Liver (tissue), 9 donors: ENCODE results near the gene FNIP1. TPM values are rescaled to one million over a fixed set of nuclear protein-coding genes. Genes with fewer than 3 reads are reported as not detected.

Source experiments
- DNase-seq: peaks from one replicate; pipeline ENCODE4 v3.0.0-alpha.2; 2017; ENCODE audit warnings: low spot score
- H3K27ac ChIP-seq, 2 donors: one replicate each; pipeline ENCODE4 v1.7.0; 2013; ENCODE audit warnings: inconsistent platforms in 2 of 2, low read length in 2 of 2, control low read depth in 1 of 2, low read depth in 1 of 2, mild to moderate bottlenecking in 1 of 2
- H3K27me3 ChIP-seq, 4 donors: one replicate each; pipeline versions ENCODE4 v1.6.1 to v1.7.0; 2013; ENCODE audit warnings: low read length in 3 of 4, inconsistent platforms in 1 of 4, mild to moderate bottlenecking in 1 of 4, moderate library complexity in 1 of 4; ENCODE audit not compliant: control insufficient read depth in 4 of 4, insufficient read depth in 4 of 4
- H3K36me3 ChIP-seq, 4 donors: one replicate each; pipeline versions ENCODE4 v1.6.1 to v1.7.0; 2013; ENCODE audit warnings: low read length in 3 of 4, mild to moderate bottlenecking in 3 of 4, low read depth in 1 of 4, moderate library complexity in 1 of 4; ENCODE audit not compliant: control insufficient read depth in 4 of 4, insufficient read depth in 3 of 4
- H3K4me1 ChIP-seq, 4 donors: one replicate each; pipeline versions ENCODE4 v1.6.1 to v1.7.0; 2013; ENCODE audit warnings: low read length in 3 of 4, mild to moderate bottlenecking in 3 of 4, moderate library complexity in 1 of 4; ENCODE audit not compliant: control insufficient read depth in 4 of 4, insufficient read depth in 4 of 4
- H3K4me3 ChIP-seq, 3 donors: one replicate each; pipeline versions ENCODE4 v1.6.1 to v1.7.0; 2013; ENCODE audit warnings: low read length in 3 of 3, control low read depth in 1 of 3, low read depth in 1 of 3, mild to moderate bottlenecking in 1 of 3
- H3K9ac ChIP-seq, 2 donors: one replicate each; pipeline ENCODE4 v1.7.0; 2013; ENCODE audit warnings: low read length in 2 of 2, mild to moderate bottlenecking in 2 of 2, moderate library complexity in 2 of 2, control low read depth in 1 of 2, low read depth in 1 of 2
- H3K9me3 ChIP-seq, 4 donors: one replicate each; pipeline versions ENCODE4 v1.6.1 to v1.7.0; 2013; ENCODE audit warnings: low read length in 3 of 4; ENCODE audit not compliant: control insufficient read depth in 4 of 4
- EGR1 ChIP-seq, 2 donors: IDR thresholded peaks; 2 replicates each; pipeline ENCODE4 v1.6.1; 2016 to 2018; ENCODE audit warnings: antibody characterized with exemption in 2 of 2, low read depth in 2 of 2
- FOXA1 ChIP-seq: IDR thresholded peaks from 2 replicates; pipeline ENCODE4 v1.6.1; 2016; ENCODE audit warnings: antibody characterized with exemption
- FOXA2 ChIP-seq: IDR thresholded peaks from 2 replicates; pipeline ENCODE4 v1.6.1; 2016; ENCODE audit warnings: antibody characterized with exemption
- GABPA ChIP-seq, 2 donors: IDR thresholded peaks in 1 of 2; conservative IDR thresholded peaks in 1 of 2; 2 replicates each; pipeline ENCODE4 v1.6.1; 2016; ENCODE audit warnings: antibody characterized with exemption in 2 of 2, mild to moderate bottlenecking in 1 of 2, moderate library complexity in 1 of 2
- HNF4A ChIP-seq, 2 donors: conservative IDR thresholded peaks; 2 replicates each; pipeline ENCODE4 v1.6.1; 2016; ENCODE audit warnings: antibody characterized with exemption in 2 of 2, mild to moderate bottlenecking in 2 of 2
- HNF4G ChIP-seq: IDR thresholded peaks from 2 replicates; pipeline ENCODE4 v1.6.1; 2016; ENCODE audit warnings: antibody characterized with exemption
- JUND ChIP-seq, 2 donors: IDR thresholded peaks; 2 replicates each; pipeline ENCODE4 v1.6.1; 2016; ENCODE audit warnings: antibody characterized with exemption in 2 of 2
- NR2F2 ChIP-seq: IDR thresholded peaks from 2 replicates; pipeline ENCODE4 v1.6.1; 2016; ENCODE audit warnings: antibody characterized with exemption
- RXRA ChIP-seq, 2 donors: IDR thresholded peaks; 2 replicates each; pipeline ENCODE4 v1.6.1; 2017 to 2018; ENCODE audit warnings: antibody characterized with exemption in 2 of 2, mild to moderate bottlenecking in 1 of 2
- SP1 ChIP-seq: IDR thresholded peaks from 2 replicates; pipeline ENCODE4 v1.6.1; 2018; ENCODE audit warnings: antibody characterized with exemption, mild to moderate bottlenecking
- TAF1 ChIP-seq: conservative IDR thresholded peaks from 2 replicates; pipeline ENCODE4 v1.6.1; 2016; ENCODE audit warnings: antibody characterized with exemption, mild to moderate bottlenecking
- YY1 ChIP-seq: IDR thresholded peaks from 2 replicates; pipeline ENCODE4 v1.6.1; 2016; ENCODE audit warnings: antibody characterized with exemption, mild to moderate bottlenecking
- WGBS: extraction: QIAGEN DNeasy Blood & Tissue Kit; methylation state at CpG from one replicate; pipeline ENCODE4 v1.1.7; 2013; 5-methylcytosine and 5-hydroxymethylcytosine counted together
- polyA plus RNA-seq, 2 donors: library from polyadenylated mRNA; stranded (reverse) in 1 of 2; unstranded in 1 of 2; fragments of 200-250 nt in 1 of 2; fragments of >200 nt in 1 of 2; fragmentation: Nextera tagmentation in 1 of 2; extraction: Ambion mirVana in 1 of 2; gene quantifications; one replicate each; pipeline versions ENCODE4 v1.2.1 to v1.2.3, GENCODE V29; 2013 to 2015
- total RNA-seq, 2 donors: library from RNA; depleted of rRNA; stranded (reverse); fragments of >200 nt; gene quantifications; one replicate each; pipeline ENCODE4 v1.2.3, GENCODE V29; 2014
- TF ChIP-seq, protein P1 (sequence below): IDR thresholded peaks from 2 replicates; pipeline ENCODE4 v1.6.1; 2016; ENCODE audit warnings: antibody characterized with exemption, mild to moderate bottlenecking
- TF ChIP-seq, protein P2 (sequence below): IDR thresholded peaks from 2 replicates; pipeline ENCODE4 v1.6.1; 2016; ENCODE audit warnings: antibody characterized with exemption
- TF ChIP-seq, protein P3 (sequence below): IDR thresholded peaks from 2 replicates; pipeline ENCODE4 v1.6.1; 2016; ENCODE audit warnings: antibody characterized with exemption
- donor health status: healthy.
- donor health status: healthy.
- donor health status: healthy.
- donor health status: healthy.
- donor health status: healthy.

Gene FNIP1
- total and polyA plus RNA-seq, 4 donors = 3.7 to 34.0 (median 13.8) TPM

DNA sequence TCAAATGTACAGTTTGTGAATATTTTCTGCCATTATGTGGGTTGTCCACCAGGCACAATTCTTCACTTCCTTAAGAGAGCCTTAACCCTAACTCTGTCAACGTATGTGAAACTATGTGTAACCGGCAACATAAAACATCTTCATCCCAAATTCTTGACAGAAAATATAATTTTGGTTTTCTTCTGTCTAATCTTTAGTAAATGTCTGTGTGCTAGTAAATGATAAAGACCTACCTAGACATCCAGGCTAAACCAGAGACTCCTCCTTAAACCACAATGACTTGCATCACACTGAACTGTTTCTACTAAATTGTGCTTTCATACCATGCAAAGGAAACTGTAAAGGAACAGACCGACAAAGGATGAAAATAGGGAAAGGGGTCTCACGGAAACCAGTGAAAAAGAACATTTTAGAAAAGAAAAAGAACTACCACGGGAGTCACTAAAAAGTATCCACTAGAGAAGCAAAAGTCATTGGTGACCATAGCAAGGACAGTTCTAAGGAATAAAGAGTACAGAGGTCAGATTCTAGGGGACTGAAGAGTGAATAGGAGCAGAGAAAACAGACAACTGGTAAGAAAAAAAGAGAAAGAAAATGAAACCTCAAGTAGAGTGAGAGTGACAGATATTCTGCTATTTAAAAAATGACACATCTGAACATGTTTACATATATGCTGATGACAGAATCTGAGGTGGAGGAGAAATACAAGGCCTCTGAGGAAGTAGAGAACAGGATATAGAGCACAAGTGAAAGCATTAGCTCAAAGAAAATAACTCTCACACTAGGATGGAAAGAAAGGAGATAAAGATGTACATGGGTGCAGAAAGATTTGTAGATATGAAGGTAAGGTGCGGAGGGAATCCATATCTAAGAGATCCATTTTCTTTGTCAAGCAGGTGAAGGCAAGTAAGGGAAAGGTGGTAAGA, 49.4 kb downstream of the FNIP1 start:
- Histone ChIP-seq H3K4me1 (no peaks in the 10 kb centered on the region), H3K4me3 (no peak overlapping the region), H3K9ac (no peak overlapping the region), H3K9me3 (no peaks in the 10 kb centered on the region), H3K27me3 (no peaks in the 10 kb centered on the region), H3K36me3 (peaks cover 0 to 4% (median 0%) of the 10 kb centered on the region in 4 donors), H3K27ac (no peak overlapping the region)
- no peak for TF ChIP-seq SP1
- no peak for TF ChIP-seq TAF1
- no peak for TF ChIP-seq FOXA1
- TF ChIP-seq NR2F2 = no peak
- no peak for TF ChIP-seq JUND (IDR thresholded peaks at IDR 0.05)
- TF ChIP-seq FOXA2 = no peak
- TF ChIP-seq RXRA (IDR thresholded peaks at IDR 0.05) = no peak
- no peak for TF ChIP-seq HNF4A (conservative IDR thresholded peaks at IDR 0.05)
- no peak for TF ChIP-seq EGR1 (IDR thresholded peaks at IDR 0.05; ENCODE audit: low read depth in 2 of 2)
- TF ChIP-seq YY1 = no peak
- TF ChIP-seq, protein P1, sequence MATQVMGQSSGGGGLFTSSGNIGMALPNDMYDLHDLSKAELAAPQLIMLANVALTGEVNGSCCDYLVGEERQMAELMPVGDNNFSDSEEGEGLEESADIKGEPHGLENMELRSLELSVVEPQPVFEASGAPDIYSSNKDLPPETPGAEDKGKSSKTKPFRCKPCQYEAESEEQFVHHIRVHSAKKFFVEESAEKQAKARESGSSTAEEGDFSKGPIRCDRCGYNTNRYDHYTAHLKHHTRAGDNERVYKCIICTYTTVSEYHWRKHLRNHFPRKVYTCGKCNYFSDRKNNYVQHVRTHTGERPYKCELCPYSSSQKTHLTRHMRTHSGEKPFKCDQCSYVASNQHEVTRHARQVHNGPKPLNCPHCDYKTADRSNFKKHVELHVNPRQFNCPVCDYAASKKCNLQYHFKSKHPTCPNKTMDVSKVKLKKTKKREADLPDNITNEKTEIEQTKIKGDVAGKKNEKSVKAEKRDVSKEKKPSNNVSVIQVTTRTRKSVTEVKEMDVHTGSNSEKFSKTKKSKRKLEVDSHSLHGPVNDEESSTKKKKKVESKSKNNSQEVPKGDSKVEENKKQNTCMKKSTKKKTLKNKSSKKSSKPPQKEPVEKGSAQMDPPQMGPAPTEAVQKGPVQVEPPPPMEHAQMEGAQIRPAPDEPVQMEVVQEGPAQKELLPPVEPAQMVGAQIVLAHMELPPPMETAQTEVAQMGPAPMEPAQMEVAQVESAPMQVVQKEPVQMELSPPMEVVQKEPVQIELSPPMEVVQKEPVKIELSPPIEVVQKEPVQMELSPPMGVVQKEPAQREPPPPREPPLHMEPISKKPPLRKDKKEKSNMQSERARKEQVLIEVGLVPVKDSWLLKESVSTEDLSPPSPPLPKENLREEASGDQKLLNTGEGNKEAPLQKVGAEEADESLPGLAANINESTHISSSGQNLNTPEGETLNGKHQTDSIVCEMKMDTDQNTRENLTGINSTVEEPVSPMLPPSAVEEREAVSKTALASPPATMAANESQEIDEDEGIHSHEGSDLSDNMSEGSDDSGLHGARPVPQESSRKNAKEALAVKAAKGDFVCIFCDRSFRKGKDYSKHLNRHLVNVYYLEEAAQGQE = no peak
- TF ChIP-seq, protein P2, sequence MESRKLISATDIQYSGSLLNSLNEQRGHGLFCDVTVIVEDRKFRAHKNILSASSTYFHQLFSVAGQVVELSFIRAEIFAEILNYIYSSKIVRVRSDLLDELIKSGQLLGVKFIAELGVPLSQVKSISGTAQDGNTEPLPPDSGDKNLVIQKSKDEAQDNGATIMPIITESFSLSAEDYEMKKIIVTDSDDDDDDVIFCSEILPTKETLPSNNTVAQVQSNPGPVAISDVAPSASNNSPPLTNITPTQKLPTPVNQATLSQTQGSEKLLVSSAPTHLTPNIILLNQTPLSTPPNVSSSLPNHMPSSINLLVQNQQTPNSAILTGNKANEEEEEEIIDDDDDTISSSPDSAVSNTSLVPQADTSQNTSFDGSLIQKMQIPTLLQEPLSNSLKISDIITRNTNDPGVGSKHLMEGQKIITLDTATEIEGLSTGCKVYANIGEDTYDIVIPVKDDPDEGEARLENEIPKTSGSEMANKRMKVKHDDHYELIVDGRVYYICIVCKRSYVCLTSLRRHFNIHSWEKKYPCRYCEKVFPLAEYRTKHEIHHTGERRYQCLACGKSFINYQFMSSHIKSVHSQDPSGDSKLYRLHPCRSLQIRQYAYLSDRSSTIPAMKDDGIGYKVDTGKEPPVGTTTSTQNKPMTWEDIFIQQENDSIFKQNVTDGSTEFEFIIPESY = no peak
- TF ChIP-seq HNF4G = no peak
- TF ChIP-seq GABPA (IDR thresholded peaks at IDR 0.05 in 1 of 2, conservative IDR thresholded peaks at IDR 0.05 in 1 of 2) = no peak
- TF ChIP-seq, protein P3, sequence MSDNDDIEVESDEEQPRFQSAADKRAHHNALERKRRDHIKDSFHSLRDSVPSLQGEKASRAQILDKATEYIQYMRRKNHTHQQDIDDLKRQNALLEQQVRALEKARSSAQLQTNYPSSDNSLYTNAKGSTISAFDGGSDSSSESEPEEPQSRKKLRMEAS = no peak
- DNase-seq = no peak
- WGBS = 85% methylated on average over 6 of the region's 6 CpGs

DNA sequence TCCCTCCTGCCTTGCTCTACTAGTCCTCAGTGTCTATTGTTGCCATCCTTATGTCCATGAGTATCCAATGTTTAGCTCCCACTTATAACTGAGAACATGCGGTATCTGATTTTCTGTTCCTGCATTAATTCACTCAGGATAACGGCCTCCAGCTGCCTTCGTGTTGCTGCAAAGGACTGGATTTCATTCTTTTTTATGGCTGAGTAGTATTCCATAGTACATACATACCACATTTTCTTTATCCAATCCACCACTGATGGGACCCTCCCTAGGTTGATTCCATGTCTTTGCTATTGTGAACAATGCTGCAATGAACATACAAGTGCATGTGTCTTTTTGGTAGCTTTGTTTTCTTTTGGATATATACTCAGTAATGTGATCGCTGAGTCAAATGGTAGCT, 50.4 kb downstream of the FNIP1 start:
- Histone ChIP-seq H3K36me3 (peaks cover 0 to 5% (median 3%) of the 10 kb centered on the region in 4 donors), H3K9ac (no peak overlapping the region), H3K27ac (no peak overlapping the region), H3K4me1 (no peaks in the 10 kb centered on the region), H3K4me3 (no peak overlapping the region), H3K9me3 (no peaks in the 10 kb centered on the region), H3K27me3 (no peaks in the 10 kb centered on the region)
- WGBS = 98% methylated on average over 4 of the region's 4 CpGs
- TF ChIP-seq, protein P2 = no peak
- DNase-seq = no peak
